PC-3 (cell line): ENCODE data around the gene KCTD11. TPM values are rescaled to one million over a fixed set of nuclear protein-coding genes. Genes with fewer than 3 reads are reported as not detected.
A peak's percentile ranks its signal among the peaks of the same experiment; 100 is the strongest.

Experiments used
- ATAC-seq: fragments of 200-7000 bp; cut with Tn5 transposase; 2 replicates; pipeline ENCODE4 v1.9.1; 2020; ENCODE audit warnings: mild to moderate bottlenecking, moderate library complexity
- BruUV-seq: library from RNA; stranded (reverse); fragments of 400-500 nt; replicated peaks from 2 replicates; lab custom pipeline; 2021; lab: Mats Ljungman, UMichigan
- CTCF ChIA-PET: fragments of 300-600 bp; sonication (Branson Sonifier 250); formaldehyde crosslinking; loops from one replicate; lab custom pipeline; 2022; ENCODE audit warnings: antibody characterized with exemption; lab: Charles Lee
- POLR2A ChIA-PET: fragments of 300-600 bp; sonication (Branson Sonifier 250); formaldehyde crosslinking; loops from one replicate; lab custom pipeline; 2022; ENCODE audit warnings: antibody characterized with exemption; ENCODE audit not compliant: unreplicated experiment; lab: Charles Lee
- DNase-seq: peaks from one replicate; pipeline ENCODE4 v3.0.0-alpha.2; 2015
- H2AFZ ChIP-seq: fragments of 300-600 bp; sonication (generic); 2 replicates; pipeline ENCODE4 v1.6.0; 2016; ENCODE audit warnings: antibody characterized with exemption, low read length
- H3F3A ChIP-seq: fragments of 300-600 bp; sonication (generic); one replicate; pipeline ENCODE4 v1.6.0; 2017; ENCODE audit warnings: antibody characterized with exemption, low read length, control low read depth, mild to moderate bottlenecking; ENCODE audit not compliant: unreplicated experiment
- H3K27ac ChIP-seq: fragments of 300-600 bp; sonication (generic); 2 replicates; pipeline ENCODE4 v1.5.1; 2016; ENCODE audit warnings: mild to moderate bottlenecking, low read length
- H3K27me3 ChIP-seq: fragments of 300-600 bp; sonication (generic); 2 replicates; pipeline ENCODE4 v1.6.1; 2016; ENCODE audit warnings: low read length, mixed read lengths
- H3K36me3 ChIP-seq: fragments of 300-600 bp; sonication (generic); 2 replicates; pipeline ENCODE4 v1.6.1; 2016; ENCODE audit warnings: low read depth, mixed run types, low read length, mixed read lengths
- H3K4me1 ChIP-seq: fragments of 300-600 bp; sonication (generic); 2 replicates; pipeline ENCODE4 v1.5.1; 2016; ENCODE audit warnings: low read length; ENCODE audit not compliant: insufficient read depth
- H3K4me2 ChIP-seq: fragments of 300-600 bp; sonication (generic); 2 replicates; pipeline ENCODE4 v1.6.0; 2016; ENCODE audit warnings: low read length
- H3K4me3 ChIP-seq: fragments of 300-600 bp; sonication (generic); 2 replicates; pipeline ENCODE4 v1.5.1; 2016; ENCODE audit warnings: mild to moderate bottlenecking, low read length, mixed read lengths
- H3K79me2 ChIP-seq: fragments of 300-600 bp; sonication (generic); 2 replicates; pipeline ENCODE4 v1.6.1; 2017; ENCODE audit warnings: low read length, mixed read lengths
- H3K9ac ChIP-seq: fragments of 300-600 bp; sonication (generic); 2 replicates; pipeline ENCODE4 v1.6.0; 2016; ENCODE audit warnings: mild to moderate bottlenecking, low read length
- H3K9me2 ChIP-seq: fragments of 300-600 bp; sonication (generic); replicated peaks from 2 replicates; pipeline ENCODE4 v1.6.1; 2016; ENCODE audit warnings: mixed run types, low read length, mixed read lengths
- H3K9me3 ChIP-seq: fragments of 300-600 bp; sonication (generic); 2 replicates; pipeline ENCODE4 v1.6.1; 2016; ENCODE audit warnings: low read length, mixed read lengths
- H4K20me1 ChIP-seq: fragments of 300-600 bp; sonication (generic); 2 replicates; pipeline ENCODE4 v1.6.1; 2016; ENCODE audit warnings: low read length, mixed read lengths
- EZH2 ChIP-seq: fragments of 300-600 bp; sonication (generic); IDR thresholded peaks from one replicate; pipeline ENCODE4 v1.6.1; 2017; ENCODE audit warnings: antibody characterized with exemption, mild to moderate bottlenecking, low read length; ENCODE audit not compliant: unreplicated experiment
- EZH2phosphoT487 ChIP-seq: fragments of 300-600 bp; sonication (generic); IDR thresholded peaks from 2 replicates; pipeline ENCODE4 v1.6.1; 2018; ENCODE audit warnings: mild to moderate bottlenecking, antibody characterized with exemption, low read length, borderline replicate concordance
- intact Hi-C: fragments of 100-400 bp; cut with micrococcal nuclease; formaldehyde crosslinking; loops from 2 replicates; pipeline ENCODE4 v1.9.0; 2023
- total RNA-seq: library from RNA; depleted of rRNA; stranded (reverse); fragments of >200 nt; gene quantifications from 2 replicates; pipeline ENCODE4 v1.2.3, GENCODE V29; 2014
- TF ChIP-seq, protein P1 (sequence below): fragments of 300-600 bp; sonication (generic); conservative IDR thresholded peaks from 2 replicates; pipeline ENCODE4 v1.5.1; 2017; ENCODE audit warnings: antibody characterized with exemption, low read depth, mild to moderate bottlenecking, low read length

KCTD11 gene
- total RNA-seq, 1 experiment from 2014 or later: 7.0 TPM

DNA sequence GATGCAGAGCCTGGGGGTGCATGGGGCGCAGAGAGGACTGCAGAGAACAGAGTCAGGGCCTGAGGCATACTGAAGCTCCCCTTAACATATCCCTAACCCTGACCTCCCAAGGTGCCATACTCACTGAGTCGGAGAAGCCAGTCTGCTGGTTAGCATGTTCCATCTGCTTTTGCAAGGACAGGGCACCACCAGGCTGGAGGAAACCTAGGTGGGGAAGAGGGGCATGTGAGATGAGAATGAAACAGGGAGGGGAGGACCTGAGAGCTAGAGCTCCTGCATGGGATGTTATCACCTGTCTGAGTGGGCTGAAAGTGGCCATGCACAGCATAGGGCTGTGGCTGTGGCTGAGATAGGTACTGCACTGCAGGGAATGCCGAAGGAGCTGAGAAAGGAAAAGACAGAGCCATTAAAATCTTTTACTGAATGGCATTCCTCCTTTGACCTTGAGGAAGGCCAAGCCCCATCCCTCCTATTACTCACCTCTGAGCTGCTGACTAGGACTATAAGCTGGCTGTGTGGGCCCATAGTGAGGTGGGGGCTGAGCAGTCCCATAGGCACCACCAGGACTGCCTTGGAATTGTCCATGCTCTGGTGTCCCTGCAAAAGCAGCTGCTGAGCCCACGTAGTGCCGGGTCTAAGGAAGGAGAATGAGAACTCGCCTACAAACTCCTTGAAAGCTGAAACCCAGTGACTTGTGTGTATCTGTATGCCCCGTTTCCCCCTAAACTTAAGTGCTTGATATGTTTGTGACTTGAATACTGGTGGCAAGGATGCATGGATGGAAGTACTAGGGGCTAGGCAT is 38.7 kb upstream of the KCTD11 start:
- Histone ChIP-seq H3K9me3 (no peaks in the 10 kb centered on the region), H3K27me3 (no peaks in the 10 kb centered on the region), H3K9ac (no peak overlapping the region), H3K4me2 (peak overlapping the region; percentile 96), H3K9me2 (no peaks in the 10 kb centered on the region), H3K4me1 (peaks cover 26% of the 10 kb centered on the region; the same call in 1 of the 2 replicates), H3K79me2 (peaks cover 42% of the 10 kb centered on the region), H3K27ac (no peak overlapping the region), H3F3A (peaks cover 12% of the 10 kb centered on the region), H2AFZ (no peak overlapping the region), H3K4me3 (peak overlapping the region; percentile 86; the same call in 1 of the 2 replicates), H3K36me3 (peaks cover 35% of the 10 kb centered on the region), H4K20me1 (peaks cover 43% of the 10 kb centered on the region)
- intact Hi-C loops: no loop called here
- ATAC-seq (peak; percentile 20; the same call in 1 of the 2 replicates), DNase-seq (peak; percentile 37)
- CTCF ChIA-PET: interaction anchor here (0.7 kb wide), 1 partner anchor 16 kb away, joined by 3 read pairs; no protein-coding TSS in a partner anchor
- POLR2A ChIA-PET: no interaction called here
- TF ChIP-seq EZH2: no peak
- no peak for TF ChIP-seq EZH2phosphoT487
- TF ChIP-seq, protein P1, sequence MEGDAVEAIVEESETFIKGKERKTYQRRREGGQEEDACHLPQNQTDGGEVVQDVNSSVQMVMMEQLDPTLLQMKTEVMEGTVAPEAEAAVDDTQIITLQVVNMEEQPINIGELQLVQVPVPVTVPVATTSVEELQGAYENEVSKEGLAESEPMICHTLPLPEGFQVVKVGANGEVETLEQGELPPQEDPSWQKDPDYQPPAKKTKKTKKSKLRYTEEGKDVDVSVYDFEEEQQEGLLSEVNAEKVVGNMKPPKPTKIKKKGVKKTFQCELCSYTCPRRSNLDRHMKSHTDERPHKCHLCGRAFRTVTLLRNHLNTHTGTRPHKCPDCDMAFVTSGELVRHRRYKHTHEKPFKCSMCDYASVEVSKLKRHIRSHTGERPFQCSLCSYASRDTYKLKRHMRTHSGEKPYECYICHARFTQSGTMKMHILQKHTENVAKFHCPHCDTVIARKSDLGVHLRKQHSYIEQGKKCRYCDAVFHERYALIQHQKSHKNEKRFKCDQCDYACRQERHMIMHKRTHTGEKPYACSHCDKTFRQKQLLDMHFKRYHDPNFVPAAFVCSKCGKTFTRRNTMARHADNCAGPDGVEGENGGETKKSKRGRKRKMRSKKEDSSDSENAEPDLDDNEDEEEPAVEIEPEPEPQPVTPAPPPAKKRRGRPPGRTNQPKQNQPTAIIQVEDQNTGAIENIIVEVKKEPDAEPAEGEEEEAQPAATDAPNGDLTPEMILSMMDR: no peak
- no TSS peak for BruUV-seq

DNA sequence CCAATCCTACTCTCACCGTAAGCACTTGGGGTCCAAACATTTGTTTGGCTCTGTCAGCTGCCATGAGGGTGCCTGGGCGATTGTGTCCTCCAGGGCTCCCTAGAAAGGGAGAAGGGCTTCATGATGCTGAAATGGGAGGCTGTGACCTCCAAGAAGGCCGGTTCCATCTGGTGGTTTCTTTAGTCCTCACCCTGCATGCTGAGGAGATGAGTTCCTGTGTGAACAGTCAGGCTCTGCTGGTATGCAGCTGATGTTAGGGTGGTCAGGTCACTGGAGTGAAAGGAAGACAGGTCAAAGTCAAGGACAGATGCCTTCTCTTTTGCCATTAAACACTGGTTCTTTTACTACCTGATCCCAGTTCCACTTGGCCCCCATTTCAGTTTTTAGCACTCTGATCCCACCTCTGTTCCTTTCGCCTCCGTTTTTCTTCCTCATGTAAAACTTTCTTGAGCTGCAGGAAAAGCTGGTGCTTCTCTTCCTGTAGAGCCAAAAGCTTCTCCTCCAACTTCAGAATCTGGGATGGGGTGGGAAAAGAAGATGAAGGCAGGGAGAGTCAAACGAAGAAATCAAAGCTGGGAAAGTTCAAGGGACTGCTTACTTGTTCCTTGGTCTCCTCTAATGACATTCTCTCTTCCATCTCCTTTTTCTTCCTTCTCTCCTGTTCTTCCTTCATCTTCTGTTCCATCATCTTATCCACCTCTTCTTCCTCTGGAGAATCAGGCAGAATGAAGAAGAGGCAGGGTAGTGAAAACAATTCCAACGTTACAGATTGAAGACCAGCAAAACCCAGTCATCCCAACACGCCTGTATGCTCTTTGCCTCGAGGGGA is 37.9 kb upstream of the KCTD11 start:
- no peak overlapping the region for H2AFZ ChIP-seq
- ChIA-PET CTCF (no interaction called here), POLR2A (interaction anchor here (0.5 kb wide), 1 partner anchor 47 kb away, joined by 16 read pairs; no protein-coding TSS in a partner anchor)
- H3K9ac ChIP-seq: peak overlapping the region; percentile 84
- ATAC-seq (no peak), DNase-seq (peak; percentile 6)
- H3K79me2 ChIP-seq: peaks cover 34% of the 10 kb centered on the region
- H3K9me2 ChIP-seq: no peaks in the 10 kb centered on the region
- H3K36me3 ChIP-seq: peaks cover 34% of the 10 kb centered on the region
- peak overlapping the region; percentile 96 for H3K4me2 ChIP-seq
- peaks cover 25% of the 10 kb centered on the region; the same call in 1 of the 2 replicates for H3K4me1 ChIP-seq
- H3K4me3 ChIP-seq: peak overlapping the region; percentile 86
- TF ChIP-seq EZH2: no peak
- no peak for TF ChIP-seq EZH2phosphoT487
- TF ChIP-seq, protein P1: no peak
- H4K20me1 ChIP-seq: peaks cover 42% of the 10 kb centered on the region
- H3F3A ChIP-seq: peaks cover 12% of the 10 kb centered on the region
- H3K27ac ChIP-seq: peak overlapping the region; percentile 58
- no peaks in the 10 kb centered on the region for H3K9me3 ChIP-seq
- H3K27me3 ChIP-seq: no peaks in the 10 kb centered on the region
- BruUV-seq: TSS peak; percentile 75
- intact Hi-C loops: no loop called here
